KMS-11 (cell line): ENCODE results near the gene PILRA.
"Not testable (repeated sequence)": the region's sequence is repeated elsewhere in the genome, so short reads cannot be mapped to it uniquely, and the experiment has no call there.

Source experiments
- H2AFZ ChIP-seq: fragments of 200-600 bp; sonication (generic); 2 replicates; pipeline ENCODE4 v1.6.1; 2016; ENCODE audit warnings: antibody characterized with exemption, mixed run types, low read depth
- H3K27ac ChIP-seq: fragments of 200-600 bp; sonication (generic); 2 replicates; pipeline ENCODE4 v1.6.1; 2016; ENCODE audit warnings: mild to moderate bottlenecking, mixed run types
- H3K27me3 ChIP-seq: fragments of 200-600 bp; sonication (generic); 2 replicates; pipeline ENCODE4 v1.6.1; 2017; ENCODE audit warnings: mild to moderate bottlenecking, low read depth, mixed run types, moderate library complexity; ENCODE audit not compliant: insufficient read depth
- H3K36me3 ChIP-seq: fragments of 200-600 bp; sonication (generic); 2 replicates; pipeline ENCODE4 v1.6.1; 2017; ENCODE audit warnings: mild to moderate bottlenecking, mixed run types; ENCODE audit not compliant: insufficient read depth
- H3K4me1 ChIP-seq: fragments of 200-600 bp; sonication (generic); 2 replicates; pipeline ENCODE4 v1.6.1; 2016; ENCODE audit warnings: mild to moderate bottlenecking, low read depth, mixed run types; ENCODE audit not compliant: poor library complexity, severe bottlenecking
- H3K4me2 ChIP-seq: fragments of 200-600 bp; sonication (generic); 2 replicates; pipeline ENCODE4 v1.7.0; 2016; ENCODE audit warnings: mild to moderate bottlenecking, mixed run types
- H3K4me3 ChIP-seq: fragments of 200-600 bp; sonication (generic); IDR thresholded peaks from 2 replicates; pipeline ENCODE4 v1.6.1; 2017; ENCODE audit warnings: low read depth, low read length, mixed read lengths; ENCODE audit not compliant: insufficient read depth
- H3K79me2 ChIP-seq: fragments of 200-600 bp; sonication (generic); 2 replicates; pipeline ENCODE4 v1.6.1; 2016; ENCODE audit warnings: low read depth, mixed run types; ENCODE audit not compliant: insufficient read depth
- H3K9ac ChIP-seq: fragments of 200-600 bp; sonication (generic); 2 replicates; pipeline ENCODE4 v1.6.1; 2016; ENCODE audit warnings: mild to moderate bottlenecking, mixed run types
- H4K20me1 ChIP-seq: fragments of 200-600 bp; sonication (generic); 2 replicates; pipeline ENCODE4 v1.6.1; 2016; ENCODE audit warnings: mild to moderate bottlenecking, mixed run types; ENCODE audit not compliant: insufficient read depth
- CTCF ChIP-seq: fragments of 200-600 bp; sonication (generic); conservative IDR thresholded peaks from 2 replicates; pipeline ENCODE4 v1.6.1; 2017; ENCODE audit warnings: low read depth, mild to moderate bottlenecking, antibody characterized with exemption, low read length, moderate library complexity, mixed read lengths

The PILRA gene

GRCh38 chr7:100374601-100375000 is 1.3 kb downstream of the PILRA start:
- Histone ChIP-seq H4K20me1 (no peaks in the 10 kb centered on the region), H3K27me3 (no peaks in the 10 kb centered on the region), H3K79me2 (no peaks in the 10 kb centered on the region), H3K4me1 (peaks cover 8% of the 10 kb centered on the region), H3K9ac (no peak overlapping the region), H3K4me3 (no peak overlapping the region), H2AFZ (no peak overlapping the region), H3K36me3 (no peaks in the 10 kb centered on the region), H3K27ac (no peak overlapping the region), H3K4me2 (no peak overlapping the region)
- no peak for TF ChIP-seq CTCF

- H3K36me3 ChIP-seq: no peaks in the 10 kb centered on the region
- H3K4me2 ChIP-seq: no peak overlapping the region
- no peak overlapping the region for H3K9ac ChIP-seq
- peaks cover 8% of the 10 kb centered on the region for H3K4me1 ChIP-seq
- H3K4me3 ChIP-seq: no peak overlapping the region
- H3K27me3 ChIP-seq: no peaks in the 10 kb centered on the region
- TF ChIP-seq CTCF: no peak
- H3K79me2 ChIP-seq: no peaks in the 10 kb centered on the region
- H3K27ac ChIP-seq: no peak overlapping the region
- no peaks in the 10 kb centered on the region for H4K20me1 ChIP-seq
- no peak overlapping the region for H2AFZ ChIP-seq
These were observed 2.8 kb downstream of the PILRA start for GRCh38 chr7:100376066-100376465.

- Histone ChIP-seq H3K4me3 (no peak overlapping the region), H3K27me3 (no peaks in the 10 kb centered on the region), H3K27ac (no peak overlapping the region), H4K20me1 (no peaks in the 10 kb centered on the region), H3K36me3 (no peaks in the 10 kb centered on the region), H3K4me2 (no peak overlapping the region), H3K79me2 (no peaks in the 10 kb centered on the region), H2AFZ (no peak overlapping the region), H3K9ac (no peak overlapping the region), H3K4me1 (peaks cover 8% of the 10 kb centered on the region)
- no peak for TF ChIP-seq CTCF
These were observed 4.9 kb downstream of the PILRA start for GRCh38 chr7:100378114-100378755.

- no peak overlapping the region for H3K4me2 ChIP-seq
- no peaks in the 10 kb centered on the region for H3K4me1 ChIP-seq
- H3K79me2 ChIP-seq: no peaks in the 10 kb centered on the region
- no peak overlapping the region for H3K4me3 ChIP-seq
- H3K27me3 ChIP-seq: no peaks in the 10 kb centered on the region
- no peaks in the 10 kb centered on the region for H3K36me3 ChIP-seq
- H2AFZ ChIP-seq: no peak overlapping the region
- no peak overlapping the region for H3K27ac ChIP-seq
- no peak for TF ChIP-seq CTCF
- no peaks in the 10 kb centered on the region for H4K20me1 ChIP-seq
- no peak overlapping the region for H3K9ac ChIP-seq
These were observed 6.9 kb downstream of the PILRA start for GRCh38 chr7:100380196-100380595.

GRCh38 chr7:100381531-100382233 is 8.4 kb downstream of the PILRA start:
- not testable (repeated sequence) for H4K20me1 ChIP-seq, H3K4me1 ChIP-seq, H2AFZ ChIP-seq, H3K27me3 ChIP-seq, H3K36me3 ChIP-seq, H3K4me2 ChIP-seq, H3K79me2 ChIP-seq, H3K27ac ChIP-seq, H3K4me3 ChIP-seq, H3K9ac ChIP-seq

GRCh38 chr7:100382234-100382853 is 9.1 kb downstream of the PILRA start:
- not testable (repeated sequence) for H3K4me3 ChIP-seq, H3K27me3 ChIP-seq, H4K20me1 ChIP-seq, H3K36me3 ChIP-seq, H3K9ac ChIP-seq, H3K4me2 ChIP-seq, H3K79me2 ChIP-seq, H3K4me1 ChIP-seq, H2AFZ ChIP-seq, H3K27ac ChIP-seq
